Astrocyte (in vitro differentiated cells and primary cell): ENCODE results near the gene B9D1. TPM values are rescaled to one million over a fixed set of nuclear protein-coding genes. Genes with fewer than 3 reads are reported as not detected.

Experiments used
- DNase-seq: peaks from one replicate; pipeline ENCODE4 v3.0.0-alpha.2; 2010; ENCODE audit warnings: low read depth
- FAIRE-seq: peaks from 2 replicates; lab custom pipeline; 2011; peaks lifted over from hg19 to GRCh38; lab: Jason Lieb, UNC
- H2AFZ ChIP-seq: 2 replicates; pipeline ENCODE4 v1.6.0; 2012; ENCODE audit warnings: low read depth, low read length, inconsistent platforms
- H3K27ac ChIP-seq: 2 replicates; pipeline ENCODE4 v1.5.1; 2011; ENCODE audit warnings: low read depth, low read length, inconsistent platforms
- H3K27me3 ChIP-seq: 2 replicates; pipeline ENCODE4 v1.6.0; 2011; ENCODE audit warnings: low read length, inconsistent platforms; ENCODE audit not compliant: insufficient read depth
- H3K36me3 ChIP-seq: 2 replicates; pipeline ENCODE4 v1.5.1; 2011; ENCODE audit warnings: low read length, inconsistent platforms; ENCODE audit not compliant: insufficient read depth
- H3K4me1 ChIP-seq: 2 replicates; pipeline ENCODE4 v1.5.1; 2011; ENCODE audit warnings: low read length, inconsistent platforms; ENCODE audit not compliant: insufficient read depth
- H3K4me2 ChIP-seq: 2 replicates; pipeline ENCODE4 v1.6.0; 2012; ENCODE audit warnings: low read length, inconsistent platforms
- H3K4me3 ChIP-seq: 2 replicates; pipeline ENCODE4 v1.5.1; 2011; ENCODE audit warnings: low read depth, mild to moderate bottlenecking, low read length, inconsistent platforms; ENCODE audit not compliant: insufficient read depth
- H3K79me2 ChIP-seq: 2 replicates; pipeline ENCODE4 v1.6.0; 2012; ENCODE audit warnings: mild to moderate bottlenecking, low read length, inconsistent platforms; ENCODE audit not compliant: insufficient read depth
- H3K9ac ChIP-seq: 2 replicates; pipeline ENCODE4 v1.6.0; 2012; ENCODE audit warnings: mild to moderate bottlenecking, low read length, inconsistent platforms
- H3K9me3 ChIP-seq: 2 replicates; pipeline ENCODE4 v1.5.1; 2012; ENCODE audit warnings: low read depth, mild to moderate bottlenecking, low read length, inconsistent platforms; ENCODE audit not compliant: insufficient read depth
- H4K20me1 ChIP-seq: 2 replicates; pipeline ENCODE4 v1.6.0; 2012; ENCODE audit warnings: low read length, inconsistent platforms; ENCODE audit not compliant: insufficient read depth
- H3K27ac Mint-ChIP-seq: one replicate; pipeline ENCODE4 v1.8.0; 2021; ENCODE audit warnings: mild to moderate bottlenecking, mixed read lengths; ENCODE audit not compliant: unreplicated experiment
- H3K27me3 Mint-ChIP-seq: one replicate; pipeline ENCODE4 v1.8.0; 2021; ENCODE audit warnings: low read depth, mixed read lengths; ENCODE audit not compliant: unreplicated experiment
- H3K36me3 Mint-ChIP-seq: one replicate; pipeline ENCODE4 v1.8.0; 2021; ENCODE audit warnings: low read depth, mixed read lengths; ENCODE audit not compliant: unreplicated experiment
- H3K4me1 Mint-ChIP-seq: one replicate; pipeline ENCODE4 v1.8.0; 2021; ENCODE audit warnings: low read depth, mixed read lengths; ENCODE audit not compliant: unreplicated experiment
- H3K4me3 Mint-ChIP-seq: one replicate; pipeline ENCODE4 v1.8.0; 2021; ENCODE audit warnings: mild to moderate bottlenecking, moderate library complexity, mixed read lengths; ENCODE audit not compliant: unreplicated experiment
- H3K9me3 Mint-ChIP-seq: one replicate; pipeline ENCODE4 v1.8.0; 2021; ENCODE audit warnings: mild to moderate bottlenecking, mixed read lengths; ENCODE audit not compliant: unreplicated experiment
- CTCF ChIP-seq: IDR thresholded peaks from 2 replicates; pipeline ENCODE4 v1.5.1; 2011; ENCODE audit warnings: low read depth, mild to moderate bottlenecking, inconsistent platforms, low read length, moderate library complexity; ENCODE audit not compliant: insufficient read depth
- EZH2 ChIP-seq: IDR thresholded peaks from 2 replicates; pipeline ENCODE4 v1.6.1; 2012; ENCODE audit warnings: mild to moderate bottlenecking, low read length, inconsistent platforms; ENCODE audit not compliant: insufficient read depth
- total RNA-seq: library from RNA; stranded (reverse); gene quantifications from 2 replicates; pipeline ENCODE4 v1.2.1, GENCODE V29; 2021

Gene B9D1
- total RNA-seq, 1 donor from 2014 or later = 10.2 TPM

- no peak overlapping the region for H3K4me3 Mint-ChIP-seq
- H3K27me3 Mint-ChIP-seq = no peaks in the 10 kb centered on the region
- FAIRE-seq (no peak), DNase-seq (no peak)
- H3K4me2 ChIP-seq = no peak overlapping the region
- peaks cover 8% of the 10 kb centered on the region for H3K36me3 Mint-ChIP-seq
- H3K4me3 ChIP-seq = no peak overlapping the region
- H3K27ac Mint-ChIP-seq = no peak overlapping the region
- no peak overlapping the region for H3K27ac ChIP-seq
- no peaks in the 10 kb centered on the region for H3K36me3 ChIP-seq
- peaks cover 28% of the 10 kb centered on the region for H3K4me1 Mint-ChIP-seq
- TF ChIP-seq EZH2 = no peak
- H3K79me2 ChIP-seq = peaks cover 44% of the 10 kb centered on the region
- no peaks in the 10 kb centered on the region for H3K9me3 ChIP-seq
- H4K20me1 ChIP-seq = peaks cover 81% of the 10 kb centered on the region
- H3K9ac ChIP-seq = no peak overlapping the region
- H3K4me1 ChIP-seq = peaks cover 17% of the 10 kb centered on the region
- no peaks in the 10 kb centered on the region for H3K27me3 ChIP-seq
- no peak overlapping the region for H2AFZ ChIP-seq
- no peaks in the 10 kb centered on the region for H3K9me3 Mint-ChIP-seq
Observed at GRCh38 chr17:19301274-19301951, 61.1 kb downstream of the B9D1 start.

- Histone ChIP-seq H3K27ac (no peak overlapping the region), H3K4me3 (no peak overlapping the region), H3K4me1 (peaks cover 17% of the 10 kb centered on the region), H3K9ac (no peak overlapping the region), H2AFZ (no peak overlapping the region), H4K20me1 (peaks cover 78% of the 10 kb centered on the region), H3K36me3 (no peaks in the 10 kb centered on the region), H3K79me2 (peaks cover 40% of the 10 kb centered on the region), H3K4me2 (no peak overlapping the region), H3K9me3 (no peaks in the 10 kb centered on the region), H3K27me3 (no peaks in the 10 kb centered on the region)
- FAIRE-seq = no peak
- Mint-ChIP-seq H3K27ac (no peak overlapping the region), H3K9me3 (no peaks in the 10 kb centered on the region), H3K4me3 (no peak overlapping the region), H3K4me1 (peaks cover 22% of the 10 kb centered on the region), H3K36me3 (peaks cover 8% of the 10 kb centered on the region), H3K27me3 (no peaks in the 10 kb centered on the region)
- DNase-seq = no peak
- TF ChIP-seq CTCF (no peak), EZH2 (no peak)
Observed at GRCh38 chr17:19299866-19300265, 62.7 kb downstream of the B9D1 start.

- Mint-ChIP-seq H3K4me1 (peaks cover 20% of the 10 kb centered on the region), H3K4me3 (no peak overlapping the region), H3K36me3 (peaks cover 8% of the 10 kb centered on the region), H3K27ac (no peak overlapping the region), H3K9me3 (no peaks in the 10 kb centered on the region), H3K27me3 (no peaks in the 10 kb centered on the region)
- Histone ChIP-seq H3K27ac (no peak overlapping the region), H3K27me3 (no peaks in the 10 kb centered on the region), H3K36me3 (no peaks in the 10 kb centered on the region), H3K4me2 (no peak overlapping the region), H3K79me2 (peaks cover 35% of the 10 kb centered on the region), H4K20me1 (peaks cover 78% of the 10 kb centered on the region), H3K9me3 (no peaks in the 10 kb centered on the region), H3K9ac (no peak overlapping the region), H2AFZ (no peak overlapping the region), H3K4me3 (no peak overlapping the region), H3K4me1 (peaks cover 13% of the 10 kb centered on the region)
- DNase-seq = no peak
- TF ChIP-seq CTCF (no peak), EZH2 (no peak)
- FAIRE-seq = no peak
Observed at GRCh38 chr17:19299214-19299747, 63.2 kb downstream of the B9D1 start.
